GM12873 (cell line): ENCODE data around the gene ADAMTS12.

Source experiments
- CTCF ChIP-seq: IDR thresholded peaks from 2 replicates; pipeline ENCODE4 v1.5.1; 2012; ENCODE audit warnings: low read depth, mild to moderate bottlenecking, moderate library complexity, low read length, control low read depth; ENCODE audit not compliant: insufficient read depth; ENCODE audit errors: missing control alignments

The ADAMTS12 gene

GRCh38 chr5:33558489-33558888, 333.3 kb downstream of the ADAMTS12 start:
- no peak for TF ChIP-seq CTCF

- no peak for TF ChIP-seq CTCF
Observed at GRCh38 chr5:33557605-33558004, 334.2 kb downstream of the ADAMTS12 start.

GRCh38 chr5:33556330-33557328, 335.2 kb downstream of the ADAMTS12 start:
- TF ChIP-seq CTCF, result no peak

- no peak for TF ChIP-seq CTCF
Observed at GRCh38 chr5:33549982-33550567, 341.7 kb downstream of the ADAMTS12 start.

- no peak for TF ChIP-seq CTCF
Observed at GRCh38 chr5:33539212-33539611, 352.6 kb downstream of the ADAMTS12 start.

GRCh38 chr5:33538201-33538600, 353.6 kb downstream of the ADAMTS12 start:
- TF ChIP-seq CTCF, result no peak

GRCh38 chr5:33537240-33537639, 354.6 kb downstream of the ADAMTS12 start:
- no peak for TF ChIP-seq CTCF
